ENCODE data around the gene SPON1.

The SPON1 gene

GRCh38 chr11:14010665-14011064, 48.1 kb downstream of the SPON1 start:
- no peaks in the 10 kb centered on the region for H3K36me3 ChIP-seq (ENCODE audit: control insufficient read depth in 4 of 4, insufficient read depth in 4 of 4, low read length in 3 of 4)
- 90% methylated on average over 2 of the region's 3 CpGs for WGBS (ENCODE audit: insufficient coverage)
- CTCF ChIA-PET, result interaction anchor here (0.6 kb wide), 1 partner anchor 273 kb away, joined by 3 read pairs; no protein-coding TSS in a partner anchor

DNA sequence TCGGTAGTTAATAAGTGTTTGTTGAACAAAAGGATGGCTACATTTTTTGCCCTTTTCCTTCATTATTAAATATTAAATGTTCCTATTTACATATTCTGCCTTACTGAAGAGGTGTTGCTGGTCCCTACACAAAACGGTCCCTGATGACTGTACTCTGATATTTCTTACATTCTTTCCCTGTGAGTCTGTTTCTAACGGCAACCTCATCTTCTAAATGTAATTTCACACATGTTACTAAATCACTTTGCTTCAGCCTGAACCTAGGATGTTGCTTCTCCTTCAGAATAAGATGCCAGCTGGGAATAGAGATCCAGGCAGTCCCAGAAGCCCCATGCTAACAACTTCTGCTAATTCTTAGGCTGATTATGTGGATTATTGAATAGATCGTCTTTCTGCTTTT, 50.3 kb downstream of the SPON1 start:
- ChIA-PET POLR2A (no interaction called here), CTCF (no interaction called here)
- H3K9me3 ChIP-seq (ENCODE audit: control extremely low read depth in 1 of 5, control insufficient read depth in 4 of 5, insufficient read depth in 2 of 5, low read depth in 1 of 5, low read length in 4 of 5), result no peaks in the 10 kb centered on the region
- peaks cover 0 to 7% (median 0%) of the 10 kb centered on the region in 5 experiments for H3K27me3 ChIP-seq (replicated peaks in 2 of 5; ENCODE audit: control insufficient read depth in 4 of 5, insufficient read depth in 5 of 5, low read length in 4 of 5)
- H3K4me3 ChIP-seq (ENCODE audit: control insufficient read depth in 1 of 7, extremely low read depth in 1 of 7, insufficient read depth in 4 of 7, low read depth in 2 of 7, low read length in 6 of 7), result no peak overlapping the region
- no peak overlapping the region for H3K27ac ChIP-seq (ENCODE audit: insufficient read depth in 1 of 2, low read depth in 1 of 2, low read length in 2 of 2, poor library complexity in 1 of 2, severe bottlenecking in 2 of 2)
- no peaks in the 10 kb centered on the region for H3K36me3 ChIP-seq (ENCODE audit: control insufficient read depth in 4 of 4, insufficient read depth in 4 of 4, low read length in 3 of 4)
- DNase-seq, result no peak
- no peaks in the 10 kb centered on the region for H3K4me1 ChIP-seq (ENCODE audit: control extremely low read depth in 1 of 4, control insufficient read depth in 4 of 4, insufficient read depth in 4 of 4, low read length in 3 of 4)
- 94% methylated on average over 2 of the region's 4 CpGs for WGBS (ENCODE audit: insufficient coverage)

More at GRCh38 chr11:14010665-14011064, 48.1 kb downstream of the SPON1 start:
- Histone ChIP-seq H3K27ac (ENCODE audit: insufficient read depth in 1 of 2, low read depth in 1 of 2, low read length in 2 of 2, poor library complexity in 1 of 2, severe bottlenecking in 2 of 2) (no peak overlapping the region), H3K9me3 (ENCODE audit: control extremely low read depth in 1 of 5, control insufficient read depth in 4 of 5, insufficient read depth in 2 of 5, low read depth in 1 of 5, low read length in 4 of 5) (peaks cover 0 to 3% (median 0%) of the 10 kb centered on the region in 5 experiments), H3K27me3 (replicated peaks in 2 of 5; ENCODE audit: control insufficient read depth in 4 of 5, insufficient read depth in 5 of 5, low read length in 4 of 5) (peaks cover 0 to 7% (median 0%) of the 10 kb centered on the region in 5 experiments), H3K4me1 (ENCODE audit: control extremely low read depth in 1 of 4, control insufficient read depth in 4 of 4, insufficient read depth in 4 of 4, low read length in 3 of 4) (no peaks in the 10 kb centered on the region), H3K4me3 (ENCODE audit: control insufficient read depth in 1 of 7, extremely low read depth in 1 of 7, insufficient read depth in 4 of 7, low read depth in 2 of 7, low read length in 6 of 7) (no peak overlapping the region)
- POLR2A ChIA-PET, result no interaction called here
- no peak for DNase-seq

- Histone ChIP-seq H3K27me3 (replicated peaks in 2 of 5; ENCODE audit: control insufficient read depth in 4 of 5, insufficient read depth in 5 of 5, low read length in 4 of 5) (peaks cover 0 to 7% (median 0%) of the 10 kb centered on the region in 5 experiments), H3K27ac (ENCODE audit: insufficient read depth in 1 of 2, low read depth in 1 of 2, low read length in 2 of 2, poor library complexity in 1 of 2, severe bottlenecking in 2 of 2) (no peak overlapping the region), H3K9me3 (ENCODE audit: control extremely low read depth in 1 of 5, control insufficient read depth in 4 of 5, insufficient read depth in 2 of 5, low read depth in 1 of 5, low read length in 4 of 5) (no peaks in the 10 kb centered on the region), H3K4me3 (ENCODE audit: control insufficient read depth in 1 of 7, extremely low read depth in 1 of 7, insufficient read depth in 4 of 7, low read depth in 2 of 7, low read length in 6 of 7) (no peak overlapping the region), H3K36me3 (ENCODE audit: control insufficient read depth in 4 of 4, insufficient read depth in 4 of 4, low read length in 3 of 4) (no peaks in the 10 kb centered on the region), H3K4me1 (ENCODE audit: control extremely low read depth in 1 of 4, control insufficient read depth in 4 of 4, insufficient read depth in 4 of 4, low read length in 3 of 4) (no peaks in the 10 kb centered on the region)
- CTCF ChIA-PET, result no interaction called here
- DNase-seq, result no peak
- POLR2A ChIA-PET, result no interaction called here
- WGBS (ENCODE audit: insufficient coverage), result 94% methylated on average over 2 of the region's 4 CpGs
Measured at GRCh38 chr11:14015711-14016110, 53.2 kb downstream of the SPON1 start.

DNA sequence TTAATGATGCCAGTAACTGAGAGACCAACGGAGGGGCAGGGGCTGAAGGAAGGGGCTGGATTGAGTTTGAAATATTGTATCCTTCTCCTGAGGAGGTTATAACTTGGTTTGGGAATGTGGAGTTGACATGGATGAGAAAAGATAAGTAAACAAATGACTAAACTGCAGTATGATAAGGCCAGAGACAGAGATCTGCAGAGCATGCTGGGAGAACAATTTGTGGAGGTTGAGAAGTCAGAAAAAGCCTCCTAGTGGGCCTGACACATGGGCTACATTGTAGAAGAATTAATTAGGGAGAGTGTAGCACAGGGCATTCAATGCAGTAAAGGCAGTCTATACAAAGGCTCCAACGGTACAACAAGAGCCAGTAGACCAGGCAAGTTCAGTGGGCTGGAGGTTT, 55.9 kb downstream of the SPON1 start:
- Histone ChIP-seq H3K4me3 (ENCODE audit: control insufficient read depth in 1 of 7, extremely low read depth in 1 of 7, insufficient read depth in 4 of 7, low read depth in 2 of 7, low read length in 6 of 7) (no peak overlapping the region), H3K27ac (ENCODE audit: insufficient read depth in 1 of 2, low read depth in 1 of 2, low read length in 2 of 2, poor library complexity in 1 of 2, severe bottlenecking in 2 of 2) (no peak overlapping the region), H3K4me1 (ENCODE audit: control extremely low read depth in 1 of 4, control insufficient read depth in 4 of 4, insufficient read depth in 4 of 4, low read length in 3 of 4) (no peaks in the 10 kb centered on the region), H3K36me3 (ENCODE audit: control insufficient read depth in 4 of 4, insufficient read depth in 4 of 4, low read length in 3 of 4) (no peaks in the 10 kb centered on the region), H3K9me3 (ENCODE audit: control extremely low read depth in 1 of 5, control insufficient read depth in 4 of 5, insufficient read depth in 2 of 5, low read depth in 1 of 5, low read length in 4 of 5) (no peaks in the 10 kb centered on the region), H3K27me3 (replicated peaks in 2 of 5; ENCODE audit: control insufficient read depth in 4 of 5, insufficient read depth in 5 of 5, low read length in 4 of 5) (peaks cover 0 to 11% (median 9%) of the 10 kb centered on the region in 5 experiments)
- no peak for DNase-seq
- ChIA-PET POLR2A (no interaction called here), CTCF (no interaction called here)
- 94% methylated on average over 2 of the region's 2 CpGs for WGBS (ENCODE audit: insufficient coverage)

GRCh38 chr11:14021738-14022137, 59.2 kb downstream of the SPON1 start:
- WGBS (ENCODE audit: insufficient coverage), result 73% methylated on average over 2 of the region's 4 CpGs
- ChIA-PET CTCF (no interaction called here), POLR2A (no interaction called here)
- Histone ChIP-seq H3K9me3 (ENCODE audit: control extremely low read depth in 1 of 5, control insufficient read depth in 4 of 5, insufficient read depth in 2 of 5, low read depth in 1 of 5, low read length in 4 of 5) (no peaks in the 10 kb centered on the region), H3K36me3 (ENCODE audit: control insufficient read depth in 4 of 4, insufficient read depth in 4 of 4, low read length in 3 of 4) (no peaks in the 10 kb centered on the region), H3K27ac (ENCODE audit: insufficient read depth in 1 of 2, low read depth in 1 of 2, low read length in 2 of 2, poor library complexity in 1 of 2, severe bottlenecking in 2 of 2) (no peak overlapping the region), H3K4me3 (ENCODE audit: control insufficient read depth in 1 of 7, extremely low read depth in 1 of 7, insufficient read depth in 4 of 7, low read depth in 2 of 7, low read length in 6 of 7) (no peak overlapping the region), H3K4me1 (ENCODE audit: control extremely low read depth in 1 of 4, control insufficient read depth in 4 of 4, insufficient read depth in 4 of 4, low read length in 3 of 4) (no peaks in the 10 kb centered on the region), H3K27me3 (replicated peaks in 2 of 5; ENCODE audit: control insufficient read depth in 4 of 5, insufficient read depth in 5 of 5, low read length in 4 of 5) (peaks cover 0 to 25% (median 12%) of the 10 kb centered on the region in 5 experiments)
- DNase-seq, result no peak

GRCh38 chr11:14022251-14022650, 59.7 kb downstream of the SPON1 start:
- H3K36me3 ChIP-seq (ENCODE audit: control insufficient read depth in 4 of 4, insufficient read depth in 4 of 4, low read length in 3 of 4), result no peaks in the 10 kb centered on the region
- POLR2A ChIA-PET, result no interaction called here
- peaks cover 0 to 30% (median 12%) of the 10 kb centered on the region in 5 experiments for H3K27me3 ChIP-seq (replicated peaks in 2 of 5; ENCODE audit: control insufficient read depth in 4 of 5, insufficient read depth in 5 of 5, low read length in 4 of 5)
- H3K4me3 ChIP-seq (ENCODE audit: control insufficient read depth in 1 of 7, extremely low read depth in 1 of 7, insufficient read depth in 4 of 7, low read depth in 2 of 7, low read length in 6 of 7), result no peak overlapping the region
- no peaks in the 10 kb centered on the region for H3K9me3 ChIP-seq (ENCODE audit: control extremely low read depth in 1 of 5, control insufficient read depth in 4 of 5, insufficient read depth in 2 of 5, low read depth in 1 of 5, low read length in 4 of 5)
- no peak overlapping the region for H3K27ac ChIP-seq (ENCODE audit: insufficient read depth in 1 of 2, low read depth in 1 of 2, low read length in 2 of 2, poor library complexity in 1 of 2, severe bottlenecking in 2 of 2)
- DNase-seq, result no peak
- no peaks in the 10 kb centered on the region for H3K4me1 ChIP-seq (ENCODE audit: control extremely low read depth in 1 of 4, control insufficient read depth in 4 of 4, insufficient read depth in 4 of 4, low read length in 3 of 4)
- WGBS (ENCODE audit: insufficient coverage), result 50% methylated on average over 2 of the region's 3 CpGs
- CTCF ChIA-PET, result no interaction called here

GRCh38 chr11:14022821-14023220, 60.3 kb downstream of the SPON1 start:
- CTCF ChIA-PET, result no interaction called here
- Histone ChIP-seq H3K27me3 (replicated peaks in 2 of 5; ENCODE audit: control insufficient read depth in 4 of 5, insufficient read depth in 5 of 5, low read length in 4 of 5) (peaks cover 0 to 33% (median 12%) of the 10 kb centered on the region in 5 experiments), H3K4me3 (ENCODE audit: control insufficient read depth in 1 of 7, extremely low read depth in 1 of 7, insufficient read depth in 4 of 7, low read depth in 2 of 7, low read length in 6 of 7) (no peak overlapping the region), H3K4me1 (ENCODE audit: control extremely low read depth in 1 of 4, control insufficient read depth in 4 of 4, insufficient read depth in 4 of 4, low read length in 3 of 4) (no peaks in the 10 kb centered on the region), H3K36me3 (ENCODE audit: control insufficient read depth in 4 of 4, insufficient read depth in 4 of 4, low read length in 3 of 4) (no peaks in the 10 kb centered on the region), H3K27ac (ENCODE audit: insufficient read depth in 1 of 2, low read depth in 1 of 2, low read length in 2 of 2, poor library complexity in 1 of 2, severe bottlenecking in 2 of 2) (no peak overlapping the region), H3K9me3 (ENCODE audit: control extremely low read depth in 1 of 5, control insufficient read depth in 4 of 5, insufficient read depth in 2 of 5, low read depth in 1 of 5, low read length in 4 of 5) (no peaks in the 10 kb centered on the region)
- POLR2A ChIA-PET, result no interaction called here
- DNase-seq, result no peak
- WGBS (ENCODE audit: insufficient coverage), result 82% methylated on average over 2 of the region's 6 CpGs
